Measurements from ENCODE around the gene BCL11A.

DNA sequence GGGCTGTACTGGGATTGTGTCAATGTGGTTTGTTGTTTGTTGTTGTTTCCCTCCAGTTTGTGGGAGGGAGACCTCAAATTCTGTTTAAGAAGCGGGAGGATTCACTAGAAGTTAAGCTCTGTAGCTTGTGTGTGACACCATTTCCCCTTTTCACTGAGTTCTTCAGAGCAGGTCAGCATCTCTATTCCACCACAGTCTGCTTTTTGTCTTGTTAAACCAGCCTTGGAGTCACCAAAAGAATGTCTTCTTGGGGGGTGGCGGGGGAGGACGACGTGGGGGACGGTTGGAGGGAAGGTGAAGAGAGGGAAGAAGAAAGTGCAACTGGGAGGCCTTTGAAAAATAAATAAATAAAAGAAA lies 2.3 kb upstream of the BCL11A start:
- TF ChIP-seq POLR2A (IDR thresholded peaks at IDR 0.05; ENCODE audit: low read length) (no peak), GATA1 (IDR thresholded peaks at IDR 0.05; ENCODE audit: low read depth, low read length) (no peak)

Measured in erythroblast (primary cell).